Uterus (tissue), 2 donors: Measurements from ENCODE around the gene SPOCD1.

ENCODE experiments used
- POLR2A ChIP-seq, 2 donors: fragments of 450-650 bp; IDR thresholded peaks; one replicate each; pipeline ENCODE4 v1.6.1; 2016; ENCODE audit warnings: antibody characterized with exemption in 2 of 2, mild to moderate bottlenecking in 1 of 2, moderate library complexity in 1 of 2
- TF ChIP-seq, protein P1 (sequence below), 4 experiments: fragments of 200-600 bp in 2 of 4; fragments of 450-650 bp in 2 of 4; sonication (generic) in 2 of 4; IDR thresholded peaks; one replicate each; pipeline ENCODE4 v1.5.1; 2016 to 2019; ENCODE audit warnings: antibody characterized with exemption in 4 of 4, mild to moderate bottlenecking in 2 of 4, moderate library complexity in 1 of 4

DNA sequence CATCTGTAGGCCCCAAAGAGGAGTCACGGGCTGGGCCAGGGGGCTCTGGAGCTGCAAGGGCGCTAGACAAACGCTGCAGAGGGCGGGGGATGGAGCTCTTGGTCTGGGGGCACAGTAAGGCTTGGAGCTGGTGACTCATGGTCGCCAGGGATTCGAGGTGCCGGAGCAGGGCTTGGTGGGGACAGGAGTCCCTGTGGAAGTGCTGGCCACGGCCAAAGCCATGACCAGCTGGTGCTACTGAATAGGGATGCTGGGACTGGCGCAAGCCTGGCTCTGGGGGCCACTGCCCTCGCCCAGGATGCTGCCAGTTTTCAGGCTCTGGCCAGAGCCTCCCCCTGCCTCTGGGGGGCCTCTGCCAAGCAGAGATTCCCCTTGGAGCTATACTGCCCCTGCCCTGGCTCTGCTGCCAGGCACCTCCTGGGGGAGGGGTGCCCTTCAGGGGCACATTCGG is 25.2 kb downstream of the SPOCD1 start:
- no peak for TF ChIP-seq POLR2A (IDR thresholded peaks at IDR 0.05)
- TF ChIP-seq, protein P1, sequence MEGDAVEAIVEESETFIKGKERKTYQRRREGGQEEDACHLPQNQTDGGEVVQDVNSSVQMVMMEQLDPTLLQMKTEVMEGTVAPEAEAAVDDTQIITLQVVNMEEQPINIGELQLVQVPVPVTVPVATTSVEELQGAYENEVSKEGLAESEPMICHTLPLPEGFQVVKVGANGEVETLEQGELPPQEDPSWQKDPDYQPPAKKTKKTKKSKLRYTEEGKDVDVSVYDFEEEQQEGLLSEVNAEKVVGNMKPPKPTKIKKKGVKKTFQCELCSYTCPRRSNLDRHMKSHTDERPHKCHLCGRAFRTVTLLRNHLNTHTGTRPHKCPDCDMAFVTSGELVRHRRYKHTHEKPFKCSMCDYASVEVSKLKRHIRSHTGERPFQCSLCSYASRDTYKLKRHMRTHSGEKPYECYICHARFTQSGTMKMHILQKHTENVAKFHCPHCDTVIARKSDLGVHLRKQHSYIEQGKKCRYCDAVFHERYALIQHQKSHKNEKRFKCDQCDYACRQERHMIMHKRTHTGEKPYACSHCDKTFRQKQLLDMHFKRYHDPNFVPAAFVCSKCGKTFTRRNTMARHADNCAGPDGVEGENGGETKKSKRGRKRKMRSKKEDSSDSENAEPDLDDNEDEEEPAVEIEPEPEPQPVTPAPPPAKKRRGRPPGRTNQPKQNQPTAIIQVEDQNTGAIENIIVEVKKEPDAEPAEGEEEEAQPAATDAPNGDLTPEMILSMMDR (IDR thresholded peaks at IDR 0.05), result no peak
